NCI-H2107 treated with DMSO at 0.1 percent for 48 hours (cell line): ENCODE data around the gene PURA.
A peak's percentile ranks its signal among the peaks of the same experiment; 100 is the strongest.

Source experiments
- DNase-seq: peaks from one replicate; lab custom pipeline; 2025; ENCODE audit not compliant: unreplicated experiment; lab: John Stamatoyannopoulos, UW

Gene PURA

GRCh38 chr5:140157032-140157781, 43.3 kb downstream of the PURA start:
- no peak for DNase-seq

GRCh38 chr5:140159014-140159927, 45.4 kb downstream of the PURA start:
- DNase-seq: no peak

- no peak for DNase-seq
Observed at GRCh38 chr5:140162275-140162674, 48.4 kb downstream of the PURA start.

- no peak for DNase-seq
Observed at GRCh38 chr5:140162781-140163180, 48.9 kb downstream of the PURA start.

GRCh38 chr5:140165101-140165922, 51.4 kb downstream of the PURA start:
- DNase-seq: no peak

- no peak for DNase-seq
Observed at GRCh38 chr5:140165923-140166270, 52.0 kb downstream of the PURA start.

- no peak for DNase-seq
Observed at GRCh38 chr5:140166911-140167310, 53.0 kb downstream of the PURA start.

- no peak for DNase-seq
Observed at GRCh38 chr5:140168371-140168770, 54.5 kb downstream of the PURA start.

GRCh38 chr5:140169410-140169809, 55.5 kb downstream of the PURA start:
- DNase-seq: no peak

GRCh38 chr5:140172483-140172882, 58.6 kb downstream of the PURA start:
- no peak for DNase-seq

GRCh38 chr5:140174014-140174413, 60.1 kb downstream of the PURA start:
- no peak for DNase-seq

GRCh38 chr5:140174465-140175366, 60.8 kb downstream of the PURA start, which contains the start of gene CYSTM1:
Gene CYSTM1, plus strand, starts transcription at chr5:140175188. Its CDS starts 19,278 bp downstream, at chr5:140194466.
- peak; percentile 69 for DNase-seq
